Stimulated activated CD4-positive, alpha-beta T cell treated with anti-CD3 and anti-CD28 coated beads, TNF-alpha, amount 100 ng/mL, for 24 hours (primary cell): ENCODE results near the gene PXN.
"Not testable (repeated sequence)": the region's sequence is repeated elsewhere in the genome, so short reads cannot be mapped to it uniquely, and the experiment has no call there.

ENCODE experiments used
- DNase-seq, 3 experiments: peaks; one replicate each; pipeline ENCODE4 v3.0.0-alpha.2; 2020; ENCODE audit warnings: low read depth in 3 of 3

Gene PXN

GRCh38 chr12:120225852-120226640 is 39.5 kb downstream of the PXN start:
- no peak for DNase-seq

GRCh38 chr12:120225200-120225558 is 40.4 kb downstream of the PXN start:
- no peak for DNase-seq

- no peak for DNase-seq
Measured at GRCh38 chr12:120224304-120225199, 41.0 kb downstream of the PXN start.

- no peak for DNase-seq
Measured at GRCh38 chr12:120223458-120224303, 41.8 kb downstream of the PXN start.

GRCh38 chr12:120222288-120222832 is 43.2 kb downstream of the PXN start:
- no peak for DNase-seq

GRCh38 chr12:120221576-120221900 is 44.0 kb downstream of the PXN start:
- no peak for DNase-seq

- DNase-seq, result no peak
Measured at GRCh38 chr12:120220838-120221575, 44.5 kb downstream of the PXN start.

GRCh38 chr12:120218680-120219606 is 46.6 kb downstream of the PXN start:
- DNase-seq, result no peak

- no peak for DNase-seq
Measured at GRCh38 chr12:120216742-120217605, 48.6 kb downstream of the PXN start.

GRCh38 chr12:120215766-120216735 is 49.5 kb downstream of the PXN start:
- DNase-seq, result no peak

GRCh38 chr12:120215357-120215735 is 50.2 kb downstream of the PXN start:
- no peak for DNase-seq

GRCh38 chr12:120214626-120215356 is 50.7 kb downstream of the PXN start:
- DNase-seq, result no peak

- DNase-seq, result no peak
Measured at GRCh38 chr12:120213758-120214157, 51.8 kb downstream of the PXN start.

GRCh38 chr12:120213182-120213581 is 52.3 kb downstream of the PXN start:
- not testable (repeated sequence) for DNase-seq

GRCh38 chr12:120212301-120212700 is 53.2 kb downstream of the PXN start:
- DNase-seq, result no peak

- no peak for DNase-seq
Measured at GRCh38 chr12:120211904-120212283, 53.6 kb downstream of the PXN start.

GRCh38 chr12:120211243-120211903 is 54.2 kb downstream of the PXN start:
- no peak for DNase-seq
